Measurements from ENCODE around the gene ZNF438.
A peak's percentile ranks its signal among the peaks of the same experiment; 100 is the strongest.
"Not testable (repeated sequence)": the region's sequence is repeated elsewhere in the genome, so short reads cannot be mapped to it uniquely, and the experiment has no call there.

ZNF438 gene

GRCh38 chr10:30803892-30804322 is 227.8 kb downstream of the ZNF438 start:
- peak; percentile 86 for DNase-seq (ENCODE audit: extremely low read depth, low read depth)
- no peak overlapping the region for H3K4me3 ChIP-seq (replicated peaks; ENCODE audit: low read depth, low read length)
- TF ChIP-seq CTCF (IDR thresholded peaks at IDR 0.05; ENCODE audit: low read depth, low read length, missing control alignments): no peak

- no peak for DNase-seq (ENCODE audit: extremely low read depth, low read depth)
- TF ChIP-seq CTCF (IDR thresholded peaks at IDR 0.05; ENCODE audit: low read depth, low read length, missing control alignments): no peak
- H3K4me3 ChIP-seq (replicated peaks; ENCODE audit: low read depth, low read length): no peak overlapping the region
Measured at GRCh38 chr10:30803058-30803457, 228.6 kb downstream of the ZNF438 start.

GRCh38 chr10:30800368-30800767 is 231.3 kb downstream of the ZNF438 start:
- TF ChIP-seq CTCF (IDR thresholded peaks at IDR 0.05; ENCODE audit: low read depth, low read length, missing control alignments): no peak
- DNase-seq (ENCODE audit: extremely low read depth, low read depth): no peak
- no peak overlapping the region for H3K4me3 ChIP-seq (replicated peaks; ENCODE audit: low read depth, low read length)

GRCh38 chr10:30798646-30799185 is 232.9 kb downstream of the ZNF438 start:
- no peak for TF ChIP-seq CTCF (IDR thresholded peaks at IDR 0.05; ENCODE audit: low read depth, low read length, missing control alignments)
- H3K4me3 ChIP-seq (replicated peaks; ENCODE audit: low read depth, low read length): no peak overlapping the region
- DNase-seq (ENCODE audit: extremely low read depth, low read depth): no peak

- DNase-seq (ENCODE audit: extremely low read depth, low read depth); H3K4me3 ChIP-seq (replicated peaks; ENCODE audit: low read depth, low read length): not testable (repeated sequence)
Measured at GRCh38 chr10:30795024-30795423, 236.6 kb downstream of the ZNF438 start.

Data from HFF-Myc (cell line).